Upper lobe of left lung (tissue), 4 donors: ENCODE measurements around the gene ZBED5.
"Not testable (repeated sequence)": the region's sequence is repeated elsewhere in the genome, so short reads cannot be mapped to it uniquely, and the experiment has no call there.

ENCODE experiments used
- EP300 ChIP-seq, 4 donors: sonication (generic); formaldehyde crosslinking; IDR thresholded peaks; one replicate each; pipeline ENCODE4 v1.5.1; 2017; ENCODE audit warnings: antibody characterized with exemption in 4 of 4, control low read depth in 2 of 4
- POLR2A ChIP-seq, 4 donors: fragments of 450-650 bp; IDR thresholded peaks; one replicate each; pipeline ENCODE4 v1.5.1; 2016 to 2017; ENCODE audit warnings: antibody characterized with exemption in 4 of 4, mild to moderate bottlenecking in 2 of 4
- POLR2AphosphoS5 ChIP-seq, 2 donors: sonication (generic); formaldehyde crosslinking; IDR thresholded peaks; one replicate each; pipeline ENCODE4 v1.5.1; 2017; ENCODE audit warnings: antibody characterized with exemption in 2 of 2
- TF ChIP-seq, protein P1 (sequence below), 6 experiments: fragments of 450-650 bp in 4 of 6; fragments of 200-600 bp in 2 of 6; sonication (generic) in 2 of 6; IDR thresholded peaks; one replicate each; pipeline ENCODE4 v1.5.1; 2016 to 2019; ENCODE audit warnings: antibody characterized with exemption in 6 of 6

DNA sequence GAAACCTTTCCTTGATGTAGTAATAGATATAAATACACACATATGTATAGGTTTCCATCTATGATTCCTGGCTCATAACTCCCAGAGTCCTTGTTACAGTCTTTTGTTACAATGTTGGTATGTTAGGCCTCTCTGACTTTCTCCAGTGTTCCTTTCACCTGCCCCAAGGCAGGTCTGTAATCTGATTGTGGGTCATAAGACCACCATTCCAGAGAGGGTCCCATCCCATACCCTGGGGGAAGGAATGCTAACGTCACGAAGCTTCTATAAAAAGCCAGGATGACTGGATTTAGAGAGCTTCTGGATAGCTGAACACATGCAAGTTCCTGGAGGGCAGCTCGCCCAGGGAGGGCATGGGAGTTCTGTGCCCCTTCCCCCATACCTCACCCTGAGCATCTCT, 35.4 kb downstream of the ZBED5 start:
- TF ChIP-seq, protein P1, sequence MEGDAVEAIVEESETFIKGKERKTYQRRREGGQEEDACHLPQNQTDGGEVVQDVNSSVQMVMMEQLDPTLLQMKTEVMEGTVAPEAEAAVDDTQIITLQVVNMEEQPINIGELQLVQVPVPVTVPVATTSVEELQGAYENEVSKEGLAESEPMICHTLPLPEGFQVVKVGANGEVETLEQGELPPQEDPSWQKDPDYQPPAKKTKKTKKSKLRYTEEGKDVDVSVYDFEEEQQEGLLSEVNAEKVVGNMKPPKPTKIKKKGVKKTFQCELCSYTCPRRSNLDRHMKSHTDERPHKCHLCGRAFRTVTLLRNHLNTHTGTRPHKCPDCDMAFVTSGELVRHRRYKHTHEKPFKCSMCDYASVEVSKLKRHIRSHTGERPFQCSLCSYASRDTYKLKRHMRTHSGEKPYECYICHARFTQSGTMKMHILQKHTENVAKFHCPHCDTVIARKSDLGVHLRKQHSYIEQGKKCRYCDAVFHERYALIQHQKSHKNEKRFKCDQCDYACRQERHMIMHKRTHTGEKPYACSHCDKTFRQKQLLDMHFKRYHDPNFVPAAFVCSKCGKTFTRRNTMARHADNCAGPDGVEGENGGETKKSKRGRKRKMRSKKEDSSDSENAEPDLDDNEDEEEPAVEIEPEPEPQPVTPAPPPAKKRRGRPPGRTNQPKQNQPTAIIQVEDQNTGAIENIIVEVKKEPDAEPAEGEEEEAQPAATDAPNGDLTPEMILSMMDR (IDR thresholded peaks at IDR 0.05) = not testable (repeated sequence)
- TF ChIP-seq EP300, POLR2A, POLR2AphosphoS5 (IDR thresholded peaks at IDR 0.05): not testable (repeated sequence)
